Stimulated activated CD4-positive, alpha-beta T cell treated with anti-CD3 and anti-CD28 coated beads, Interleukin-2, amount 100 ng/mL, for 48 hours (primary cell): ENCODE measurements around the gene KCNK3.

Experiments
- DNase-seq, 2 donors: peaks; one replicate each; pipeline ENCODE4 v3.0.0-alpha.2; 2020

Gene KCNK3

DNA sequence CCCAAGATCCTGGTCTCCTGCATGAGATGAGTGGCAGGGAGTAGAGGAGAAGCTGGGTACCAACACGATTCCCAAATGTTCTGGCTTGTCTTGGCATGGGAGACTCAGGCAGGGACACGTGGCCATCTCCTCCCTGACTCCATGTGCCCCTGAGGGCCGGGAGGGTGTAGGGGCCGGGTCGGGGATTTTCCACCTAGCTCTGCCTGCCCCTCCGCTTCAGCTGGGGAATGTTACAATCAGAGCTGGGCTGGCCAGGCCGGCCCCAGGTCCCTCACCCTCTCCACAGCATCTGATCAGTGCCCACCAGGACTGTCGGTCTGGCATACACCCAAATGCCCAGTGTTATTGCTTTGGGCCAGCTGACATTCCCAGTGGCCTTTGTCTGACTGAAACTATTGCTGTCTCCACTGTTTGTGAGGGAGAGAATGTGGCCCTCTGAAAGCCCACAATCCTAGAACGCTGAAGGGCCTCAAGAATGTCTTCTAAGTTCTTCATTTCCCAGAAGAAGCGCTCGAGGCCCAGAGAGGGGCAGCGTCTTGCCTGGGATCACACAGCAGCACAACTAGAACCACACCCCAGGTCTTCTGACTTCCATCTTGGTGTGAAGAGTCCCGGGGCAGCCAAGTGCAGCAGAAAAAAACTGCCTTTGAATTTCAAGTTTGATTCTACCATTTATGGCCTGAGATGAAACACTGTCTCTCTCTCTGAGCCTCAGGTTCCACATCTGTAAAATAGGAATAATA lies 23.2 kb downstream of the KCNK3 start:
- DNase-seq = no peak

DNA sequence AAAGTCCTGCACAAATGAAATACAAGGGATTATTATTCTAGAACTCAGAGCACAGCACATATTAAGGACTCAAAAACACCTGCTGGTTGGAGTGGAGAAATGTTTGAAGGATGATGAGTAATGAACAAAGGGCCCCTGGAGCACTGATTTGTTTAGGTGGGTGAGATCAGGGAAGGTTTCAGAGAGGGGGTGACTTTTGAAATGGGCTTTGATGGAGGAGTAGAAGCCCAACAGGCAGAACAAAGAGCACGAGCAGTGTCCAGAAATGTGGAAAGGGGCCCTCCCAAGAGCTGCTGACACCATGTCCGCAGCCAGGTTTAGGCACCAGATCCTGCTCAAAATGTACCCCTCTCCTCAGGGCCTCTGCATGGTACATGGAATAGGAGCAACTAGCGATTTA lies 23.8 kb downstream of the KCNK3 start:
- DNase-seq = no peak

DNA sequence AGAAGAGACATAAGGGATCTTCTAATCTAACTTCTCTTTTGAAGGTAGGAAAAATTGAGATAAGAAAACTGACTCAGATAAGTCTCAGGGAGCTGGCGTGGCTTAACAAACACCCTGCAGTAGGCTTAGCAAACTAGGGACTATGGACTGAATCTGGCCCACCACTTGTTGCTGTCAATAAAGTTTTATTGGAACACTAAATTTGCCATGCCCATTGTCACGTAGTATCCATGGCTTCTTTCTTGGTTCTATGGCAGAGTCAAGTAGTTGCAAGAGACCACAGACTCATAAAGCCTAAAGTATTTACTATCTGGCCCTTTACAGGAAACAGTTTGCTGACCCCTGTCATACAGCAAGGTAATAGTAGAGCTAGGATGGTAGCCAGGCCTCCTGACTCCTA lies 24.2 kb downstream of the KCNK3 start:
- DNase-seq = no peak

DNA sequence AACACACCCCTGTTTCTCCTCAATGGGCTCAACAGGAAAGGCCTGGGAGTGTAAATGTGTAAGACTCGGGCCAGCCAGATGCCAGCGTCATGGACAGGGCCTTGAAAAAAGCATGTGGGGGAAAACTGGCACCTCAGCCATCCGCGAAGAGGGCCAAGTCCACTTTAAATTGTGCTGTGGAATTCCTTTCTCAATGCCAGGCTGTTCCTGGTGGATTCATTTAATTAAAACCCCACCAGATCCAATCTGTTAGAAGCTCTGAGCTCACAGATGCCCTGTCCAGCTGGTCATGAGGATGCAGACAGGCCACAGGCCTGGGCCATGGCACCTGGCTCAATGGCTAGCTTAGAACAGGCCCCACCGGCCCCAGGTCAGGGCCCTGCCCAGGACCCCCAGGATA lies 24.8 kb downstream of the KCNK3 start:
- DNase-seq = no peak

DNA sequence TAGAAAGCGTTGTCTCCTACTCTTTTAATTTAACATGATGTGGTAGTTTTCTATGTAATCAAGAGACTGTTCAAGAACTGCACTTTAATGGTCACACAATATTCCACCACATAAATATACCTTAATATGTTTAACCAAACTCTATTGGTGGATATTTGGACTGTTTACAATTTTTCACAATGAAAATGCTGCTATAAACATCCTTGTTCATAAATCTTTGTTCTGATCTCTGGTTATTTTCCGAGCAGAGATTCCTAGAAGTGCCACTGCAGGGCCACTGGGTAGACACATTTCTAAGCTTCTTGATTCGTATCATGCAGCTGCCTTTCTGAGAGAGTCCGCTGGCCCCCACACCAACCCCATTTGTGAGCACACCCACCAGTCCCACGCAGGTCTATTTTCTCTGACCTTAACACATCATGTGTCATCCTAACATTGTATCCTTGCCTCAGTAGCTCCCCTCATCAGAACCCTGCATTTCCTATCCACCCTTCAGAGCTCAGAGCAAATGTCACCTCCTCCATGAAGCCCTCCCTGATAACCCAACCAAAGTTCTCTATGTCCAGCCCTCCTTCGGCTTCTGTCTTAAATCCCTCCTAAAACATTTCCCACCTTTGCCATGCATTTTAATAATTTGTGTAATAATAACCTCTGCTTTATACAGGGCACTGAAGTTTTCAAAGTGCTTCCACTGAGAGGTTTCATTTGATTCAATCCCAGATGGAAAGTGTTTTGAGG lies 26.6 kb downstream of the KCNK3 start:
- DNase-seq = no peak

DNA sequence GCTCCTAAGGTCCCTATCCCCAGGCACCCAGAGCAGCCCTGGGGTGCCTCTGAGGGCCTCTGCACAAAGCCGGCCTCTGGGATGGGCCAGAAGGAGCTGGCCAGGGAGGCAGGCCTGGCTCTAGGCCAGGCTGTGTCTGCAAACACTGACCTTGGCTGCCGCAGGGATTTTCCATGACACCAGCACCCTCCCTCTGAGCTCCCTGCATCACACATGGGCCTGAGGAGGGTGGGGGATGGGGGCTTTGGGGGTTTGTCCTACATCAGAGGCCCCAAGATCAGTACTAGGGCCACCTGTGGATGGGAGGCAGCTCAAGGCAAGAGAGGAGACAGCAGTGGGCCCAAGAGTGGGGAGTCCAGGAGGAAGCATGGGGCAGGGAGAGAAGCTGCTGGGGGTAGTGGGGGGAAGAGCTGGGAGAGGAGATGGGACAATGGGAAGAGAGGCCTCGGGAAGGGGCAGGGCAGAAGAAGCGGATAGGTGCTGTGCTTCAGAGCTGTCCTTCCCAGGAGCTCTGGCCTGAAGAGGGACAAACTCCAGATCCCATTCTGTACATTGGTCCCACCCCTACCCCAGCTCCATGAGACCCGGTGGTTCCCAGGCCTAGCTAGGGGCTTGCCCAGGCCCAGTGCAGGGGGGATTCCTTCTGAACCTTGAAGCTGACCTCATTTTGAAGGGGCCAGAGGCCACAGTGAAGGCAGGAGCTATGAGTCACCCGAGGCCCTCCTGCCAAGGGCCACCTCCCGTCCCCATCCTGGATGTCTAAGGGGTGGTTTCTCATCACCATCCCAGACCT lies 28.0 kb downstream of the KCNK3 start:
- DNase-seq = no peak

DNA sequence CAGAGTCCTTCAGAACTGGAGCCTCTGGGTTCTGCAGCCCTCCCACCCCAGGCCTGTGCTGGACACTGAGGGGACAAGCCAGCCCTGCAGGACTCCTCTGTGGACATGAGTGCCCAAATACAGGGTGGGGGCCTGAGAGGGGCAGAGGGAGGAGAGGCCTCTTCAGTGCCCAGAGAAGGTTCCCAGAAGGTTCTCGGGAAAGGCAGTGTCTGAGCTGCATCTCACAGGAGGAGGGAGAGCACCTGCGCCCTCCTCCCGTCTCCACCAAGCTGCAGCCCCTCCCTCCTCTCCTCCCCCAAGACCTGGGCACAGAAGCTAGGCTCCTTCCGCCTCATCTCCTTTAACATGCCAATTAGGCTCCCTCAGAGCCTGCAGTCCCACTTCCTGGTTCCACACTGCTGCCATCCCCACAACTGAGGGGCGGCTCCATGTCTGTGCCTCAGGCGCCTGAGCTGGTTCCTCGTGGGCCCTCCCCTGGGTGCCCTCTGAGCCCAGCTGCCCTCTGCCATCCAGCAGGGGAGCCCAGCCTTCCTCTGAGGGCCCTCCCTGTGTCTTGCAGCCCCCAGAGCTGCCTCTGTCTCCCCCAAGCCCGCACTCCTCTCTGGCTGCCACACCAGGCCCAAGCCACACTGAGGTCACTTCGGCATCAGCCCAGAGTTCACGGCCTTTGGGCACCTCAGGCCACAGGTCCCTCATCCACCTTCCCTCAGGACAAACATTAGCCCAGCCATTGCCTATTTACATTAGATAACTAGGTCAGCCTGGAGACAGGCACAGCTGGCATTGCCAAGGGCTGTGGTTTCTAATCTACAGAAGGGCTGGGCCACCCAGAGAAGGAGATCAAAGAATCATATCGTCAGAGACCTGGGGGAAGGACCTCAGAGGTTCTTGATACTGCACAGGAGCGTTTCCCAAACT lies 28.9 kb downstream of the KCNK3 start:
- DNase-seq = no peak

DNA sequence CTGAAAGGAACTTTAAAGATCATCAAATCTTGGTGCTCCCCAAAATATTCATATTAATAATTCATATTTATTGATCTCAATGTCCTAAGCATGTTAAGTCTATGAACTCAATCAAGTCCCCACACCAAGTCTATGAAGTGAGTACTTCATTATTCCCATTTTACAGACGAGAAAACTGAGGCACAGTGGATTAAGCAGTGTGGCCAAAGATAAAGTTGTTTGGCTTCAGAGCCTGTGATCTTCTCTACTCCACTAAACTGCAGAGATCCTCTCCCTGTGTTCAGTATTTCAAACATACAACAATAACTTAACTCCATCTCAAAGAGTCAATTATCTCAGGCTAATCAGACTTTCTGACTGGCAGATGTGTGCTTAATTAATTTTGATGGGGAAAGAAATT lies 29.8 kb downstream of the KCNK3 start:
- DNase-seq = no peak

DNA sequence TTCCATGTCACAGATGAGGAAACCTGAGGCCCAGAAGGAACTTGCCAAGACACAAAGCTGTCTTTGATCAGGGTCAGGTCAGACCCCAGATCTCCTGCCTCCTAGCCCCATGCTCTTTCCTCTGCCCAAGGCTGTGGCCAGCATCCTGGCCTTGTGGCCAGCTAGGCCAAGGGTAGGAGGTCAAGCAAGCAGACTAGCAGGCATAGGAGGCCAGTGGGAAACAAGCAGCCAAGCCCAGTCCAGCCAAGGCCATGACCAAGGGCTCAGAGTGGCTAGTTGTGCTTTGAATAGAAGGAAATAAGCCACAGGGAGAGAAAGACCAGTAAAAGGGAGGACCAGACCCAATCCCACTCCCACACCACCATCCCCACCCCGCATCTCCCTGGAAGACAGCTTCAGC lies 30.4 kb downstream of the KCNK3 start:
- DNase-seq = no peak

DNA sequence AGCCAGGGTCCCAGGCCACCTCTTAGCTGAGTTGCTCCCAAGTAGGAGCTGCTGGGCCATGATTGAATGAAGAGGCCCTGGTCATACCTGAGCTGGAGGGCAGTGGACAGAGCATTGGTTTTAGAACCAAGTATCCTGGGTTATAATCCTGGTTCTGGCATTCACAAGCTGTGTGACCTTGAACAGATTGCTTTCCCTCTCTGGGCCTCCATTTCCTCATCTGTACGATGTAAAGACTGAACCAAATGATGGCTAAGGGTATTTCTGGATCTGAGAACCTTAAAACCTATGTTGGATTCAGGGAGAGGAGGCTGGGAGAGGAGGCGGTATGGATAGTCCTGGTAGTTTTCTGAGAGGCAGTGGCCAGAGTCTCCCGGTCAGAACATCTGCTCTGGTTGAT lies 31.0 kb downstream of the KCNK3 start:
- DNase-seq = no peak

DNA sequence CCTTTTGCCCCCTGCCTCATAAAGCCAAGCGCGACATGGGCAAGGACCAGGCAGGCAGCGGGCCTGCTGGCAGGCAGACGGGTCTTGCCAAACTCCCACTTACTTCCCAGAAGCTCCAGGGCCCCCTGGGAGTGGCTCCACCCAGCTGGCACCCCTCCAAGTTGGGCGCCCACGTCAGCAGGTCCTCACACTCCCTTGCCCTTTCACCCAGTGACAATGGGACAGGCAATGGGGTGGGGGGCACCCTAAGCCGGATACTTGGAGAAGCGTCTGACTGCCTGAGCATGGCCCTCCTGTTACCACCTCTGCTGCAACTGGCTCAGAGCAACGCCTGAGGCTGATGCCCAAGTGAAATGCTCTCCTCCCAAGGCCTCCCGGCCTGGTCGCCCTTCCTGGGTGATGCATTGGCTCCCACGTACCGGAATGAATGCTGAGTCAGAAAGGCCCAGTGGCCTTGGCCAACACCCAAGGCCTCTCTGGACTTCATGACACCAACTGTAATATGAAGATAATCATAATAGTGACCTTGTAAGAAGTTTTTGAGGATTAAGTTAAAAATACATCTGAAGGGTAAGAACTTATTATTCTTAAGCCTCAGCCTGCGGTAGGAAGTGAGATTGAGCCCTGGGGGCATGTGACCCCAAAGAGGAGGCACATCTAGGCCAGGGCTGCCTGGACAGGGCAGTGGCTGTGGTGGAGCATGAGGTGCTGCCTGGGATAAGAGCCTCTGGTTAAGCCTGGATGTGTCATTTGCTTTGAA lies 31.6 kb downstream of the KCNK3 start:
- no peak for DNase-seq

DNA sequence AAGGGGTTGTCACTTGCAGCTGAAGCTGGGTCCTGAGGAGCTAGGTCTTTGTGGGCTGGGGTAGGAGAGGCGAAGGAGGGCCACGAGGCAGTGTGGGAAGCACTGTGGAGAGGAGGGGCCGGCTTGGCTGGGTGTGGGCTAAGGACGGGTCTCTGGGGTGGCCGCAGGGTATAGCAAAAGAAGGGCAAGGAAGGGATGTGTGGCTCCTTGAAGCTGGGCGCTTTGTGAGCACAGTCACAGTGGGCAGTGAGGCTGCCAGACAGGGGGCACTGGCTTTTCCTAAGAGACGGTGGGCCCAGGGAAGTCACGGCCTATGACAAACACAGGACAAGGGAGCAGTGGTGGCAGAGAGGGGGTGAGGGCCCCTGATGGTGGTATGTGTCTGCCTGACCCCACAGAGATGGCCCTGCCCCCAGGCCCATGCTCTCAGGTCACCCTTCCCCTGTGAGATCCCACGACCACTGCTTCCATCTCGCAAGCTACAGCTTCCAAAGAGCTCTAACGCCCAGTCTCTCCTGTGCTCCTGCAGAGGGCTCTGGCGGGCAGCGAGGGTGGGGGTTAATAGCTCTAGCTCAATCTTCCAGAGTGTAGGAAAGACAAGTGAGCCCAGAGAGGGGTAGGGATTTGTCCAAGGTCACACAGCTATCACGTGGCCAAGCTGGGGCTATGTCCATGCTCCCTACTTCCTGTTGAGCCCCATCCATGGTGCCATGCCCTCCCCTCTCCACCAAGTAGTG lies 32.4 kb downstream of the KCNK3 start:
- no peak for DNase-seq

DNA sequence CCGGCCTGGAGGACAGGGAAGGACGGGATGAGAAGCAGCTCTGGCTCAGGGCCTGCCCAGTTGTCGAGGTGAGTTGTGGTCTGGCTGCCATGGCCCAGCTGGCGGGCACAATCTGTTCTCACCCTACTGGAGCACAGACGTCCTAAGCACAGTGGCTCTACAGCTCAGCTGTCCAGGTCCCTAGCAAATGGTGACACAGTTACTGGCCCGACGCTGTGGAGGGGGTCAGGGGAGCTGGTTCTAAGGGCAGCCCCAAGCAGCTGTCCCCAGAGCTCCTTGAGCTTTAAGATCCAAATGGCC lies 32.9 kb downstream of the KCNK3 start:
- DNase-seq = no peak

DNA sequence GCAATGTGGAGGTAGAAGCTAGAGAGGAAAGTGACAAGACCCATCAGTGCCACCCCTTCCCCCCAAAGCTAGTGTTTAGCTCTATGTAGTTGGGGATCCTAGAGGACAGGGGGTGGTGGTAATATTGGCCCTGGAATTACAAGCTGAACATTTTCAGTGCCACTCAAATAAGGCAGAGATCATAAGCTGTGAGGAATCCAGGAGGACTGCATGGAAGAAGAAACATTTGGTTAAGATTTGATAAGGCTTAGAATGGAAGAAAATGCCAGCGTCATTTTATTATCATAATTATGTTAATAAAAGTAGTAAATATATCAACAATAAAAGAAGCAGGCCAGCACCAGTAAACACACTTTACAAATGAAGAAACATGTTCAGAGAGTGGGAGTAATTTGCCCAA lies 33.7 kb downstream of the KCNK3 start:
- no peak for DNase-seq

DNA sequence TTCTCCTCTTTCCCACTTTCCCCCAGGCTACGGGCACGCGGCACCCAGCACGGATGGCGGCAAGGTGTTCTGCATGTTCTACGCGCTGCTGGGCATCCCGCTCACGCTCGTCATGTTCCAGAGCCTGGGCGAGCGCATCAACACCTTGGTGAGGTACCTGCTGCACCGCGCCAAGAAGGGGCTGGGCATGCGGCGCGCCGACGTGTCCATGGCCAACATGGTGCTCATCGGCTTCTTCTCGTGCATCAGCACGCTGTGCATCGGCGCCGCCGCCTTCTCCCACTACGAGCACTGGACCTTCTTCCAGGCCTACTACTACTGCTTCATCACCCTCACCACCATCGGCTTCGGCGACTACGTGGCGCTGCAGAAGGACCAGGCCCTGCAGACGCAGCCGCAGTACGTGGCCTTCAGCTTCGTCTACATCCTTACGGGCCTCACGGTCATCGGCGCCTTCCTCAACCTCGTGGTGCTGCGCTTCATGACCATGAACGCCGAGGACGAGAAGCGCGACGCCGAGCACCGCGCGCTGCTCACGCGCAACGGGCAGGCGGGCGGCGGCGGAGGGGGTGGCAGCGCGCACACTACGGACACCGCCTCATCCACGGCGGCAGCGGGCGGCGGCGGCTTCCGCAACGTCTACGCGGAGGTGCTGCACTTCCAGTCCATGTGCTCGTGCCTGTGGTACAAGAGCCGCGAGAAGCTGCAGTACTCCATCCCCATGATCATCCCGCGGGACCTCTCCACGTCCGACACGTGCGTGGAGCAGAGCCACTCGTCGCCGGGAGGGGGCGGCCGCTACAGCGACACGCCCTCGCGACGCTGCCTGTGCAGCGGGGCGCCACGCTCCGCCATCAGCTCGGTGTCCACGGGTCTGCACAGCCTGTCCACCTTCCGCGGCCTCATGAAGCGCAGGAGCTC lies 35.4 kb downstream of the KCNK3 start:
- DNase-seq = peak; percentile 7

DNA sequence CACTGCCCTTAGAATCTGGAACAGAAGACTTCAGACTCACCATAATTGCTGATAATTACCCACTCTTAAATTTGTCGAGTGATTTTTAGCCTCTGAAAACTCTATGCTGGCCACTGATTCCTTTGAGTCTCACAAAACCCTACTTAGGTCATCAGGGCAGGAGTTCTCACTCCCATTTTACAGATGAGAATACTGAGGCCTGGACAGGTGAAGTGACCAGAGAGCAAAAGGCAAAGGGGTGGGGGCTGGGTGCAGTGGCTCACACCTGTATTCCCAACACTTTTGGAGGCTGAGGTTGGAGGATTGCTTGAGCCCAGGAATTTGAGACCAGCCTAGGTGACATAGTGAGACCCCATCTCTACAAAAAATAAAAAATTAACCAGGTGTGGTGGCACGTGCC lies 36.8 kb downstream of the KCNK3 start:
- DNase-seq = no peak

DNA sequence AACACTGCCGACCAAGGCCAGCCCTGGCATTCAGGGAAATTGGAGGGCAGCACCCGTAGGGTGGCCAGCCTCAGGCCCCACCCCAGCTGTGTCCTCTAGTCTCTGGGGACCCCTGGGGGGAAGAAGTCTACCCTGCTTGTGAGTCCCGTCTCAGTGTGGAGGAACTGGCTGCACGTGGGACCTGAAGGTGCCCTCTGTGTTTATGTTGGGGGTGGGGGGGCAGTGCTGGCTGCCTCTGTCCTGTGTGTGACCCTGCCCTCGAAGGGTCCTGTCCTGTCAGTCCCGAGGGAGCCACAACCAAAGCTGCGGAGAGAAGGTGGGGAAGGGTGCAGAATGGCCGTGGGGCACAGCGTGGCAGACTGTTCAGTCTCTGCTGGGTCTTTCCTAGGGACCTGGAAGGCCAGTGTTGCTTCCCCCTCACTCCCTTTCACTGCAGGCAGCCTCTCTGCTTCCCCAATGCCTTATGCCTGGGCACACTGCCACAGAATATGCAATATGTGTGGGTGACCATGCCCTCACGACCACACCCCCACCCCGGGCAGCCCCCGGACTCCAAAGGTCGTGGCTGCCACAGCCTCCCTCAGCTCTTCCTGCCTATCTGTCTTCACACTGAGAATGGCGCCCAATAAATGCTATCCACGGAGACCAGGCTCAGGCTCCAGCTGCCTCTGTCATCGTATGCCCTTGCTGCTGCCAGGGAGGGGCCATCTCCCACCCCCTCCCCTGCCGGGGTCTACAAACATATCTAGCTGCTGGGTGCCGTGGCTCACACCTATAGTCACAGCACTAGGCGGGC lies 38.2 kb downstream of the KCNK3 start:
- DNase-seq = no peak

DNA sequence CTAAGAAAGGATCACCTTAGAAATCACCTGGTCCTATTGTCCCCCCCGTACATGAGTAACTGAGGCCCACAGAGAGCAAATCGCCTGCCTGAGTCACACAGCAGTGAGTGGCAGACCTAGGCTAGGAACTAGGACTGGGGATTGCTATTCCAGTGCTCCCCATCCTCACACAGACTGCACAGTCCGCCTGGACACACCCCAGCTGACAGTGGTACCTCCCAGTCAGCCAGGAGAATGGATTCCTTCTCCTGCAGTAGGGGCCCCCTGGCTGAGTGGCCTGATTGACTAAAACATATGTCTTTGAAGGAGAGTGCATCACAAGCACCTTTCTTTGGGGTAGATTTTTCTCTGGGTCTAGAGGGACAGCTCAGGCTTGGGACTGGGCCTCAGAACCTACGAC lies 39.2 kb downstream of the KCNK3 start:
- DNase-seq = no peak

DNA sequence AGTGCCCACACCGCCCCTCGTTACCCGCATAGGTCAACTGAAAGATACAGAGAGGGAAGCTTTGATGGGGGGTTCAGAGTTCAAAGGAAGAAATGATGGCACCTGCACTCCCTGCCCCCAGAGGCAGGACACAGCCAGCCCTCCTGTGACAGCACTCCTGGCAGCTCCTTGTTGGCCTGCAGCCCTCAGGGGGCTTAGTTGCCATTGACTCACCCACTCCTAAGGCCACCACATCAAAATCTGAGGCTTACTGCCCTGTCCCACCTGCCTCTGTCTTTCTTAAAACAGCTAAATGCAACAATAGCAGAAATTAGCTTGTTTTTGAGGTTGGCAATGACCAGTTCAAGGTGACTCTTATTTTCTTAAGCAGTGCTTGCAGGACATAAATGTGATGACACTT lies 39.9 kb downstream of the KCNK3 start:
- no peak for DNase-seq

DNA sequence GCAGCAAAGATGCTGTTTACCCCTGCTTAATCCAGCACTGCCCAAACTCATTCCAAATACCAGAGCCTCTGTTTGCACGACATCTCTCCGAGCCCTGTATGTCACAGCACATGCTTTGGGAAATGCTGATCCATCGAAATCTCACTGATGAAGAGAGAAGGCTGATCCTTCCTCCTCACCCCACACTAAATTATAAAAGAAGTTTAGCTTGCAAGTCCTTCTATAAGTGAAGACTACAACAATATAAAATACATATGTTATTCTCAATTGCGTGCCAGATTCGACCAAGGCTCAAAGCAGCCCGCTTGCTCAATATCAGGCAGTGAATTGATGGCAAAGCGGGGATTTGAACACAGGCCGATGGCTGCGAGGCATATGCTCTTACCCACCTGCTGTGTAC lies 40.9 kb downstream of the KCNK3 start:
- no peak for DNase-seq
